ACHN (cell line): ENCODE results near the gene CENPO.
A peak's percentile ranks its signal among the peaks of the same experiment; 100 is the strongest.

Experiments used
- DNase-seq: peaks from one replicate; pipeline ENCODE4 v3.0.0-alpha.2; 2015
- in situ Hi-C: cut with HindIII; loops from 2 replicates; pipeline ENCODE4 v1.10.0; 2017; ENCODE audit warnings: low sequenced_read_pairs, low pct_ligation_motif_present, low pct_unique_long_range_greater_than_20kb

The CENPO gene

GRCh38 chr2:24792874-24793760 is at the start of gene CENPO, which contains the start of gene PTRHD1:
Gene CENPO (plus strand): TSS chr2:24793425. CDS start chr2:24793920, 495 bp downstream.
Gene PTRHD1 (minus strand): TSS chr2:24793391. CDS start chr2:24793377, 14 bp downstream.
- DNase-seq = peak; percentile 98
- in situ Hi-C loops = no loop called here

DNA sequence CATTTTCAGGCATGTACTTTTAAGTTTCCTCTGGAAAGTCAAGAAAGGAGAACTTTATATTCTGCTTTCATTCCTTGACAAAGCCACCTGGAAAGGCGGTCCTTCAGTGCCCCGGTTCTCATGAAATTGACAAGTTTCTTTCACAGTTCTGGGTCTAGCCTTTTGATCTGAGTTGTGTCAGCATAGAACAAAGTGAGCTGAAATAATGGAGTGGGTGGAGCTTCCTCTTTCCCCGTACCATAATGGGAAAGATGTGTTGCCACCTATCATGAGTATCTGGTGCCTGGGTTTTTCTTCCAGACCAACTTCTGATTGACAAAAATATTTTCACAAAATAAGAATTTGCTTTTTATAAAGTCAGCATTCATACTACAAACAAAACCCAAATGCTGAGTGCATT is 49.3 kb upstream of the CENPO start:
- in situ Hi-C loops = no loop called here
- DNase-seq = no peak

- in situ Hi-C loops = no loop called here
- DNase-seq = no peak
These were observed 48.9 kb upstream of the CENPO start for GRCh38 chr2:24744356-24744755.

DNA sequence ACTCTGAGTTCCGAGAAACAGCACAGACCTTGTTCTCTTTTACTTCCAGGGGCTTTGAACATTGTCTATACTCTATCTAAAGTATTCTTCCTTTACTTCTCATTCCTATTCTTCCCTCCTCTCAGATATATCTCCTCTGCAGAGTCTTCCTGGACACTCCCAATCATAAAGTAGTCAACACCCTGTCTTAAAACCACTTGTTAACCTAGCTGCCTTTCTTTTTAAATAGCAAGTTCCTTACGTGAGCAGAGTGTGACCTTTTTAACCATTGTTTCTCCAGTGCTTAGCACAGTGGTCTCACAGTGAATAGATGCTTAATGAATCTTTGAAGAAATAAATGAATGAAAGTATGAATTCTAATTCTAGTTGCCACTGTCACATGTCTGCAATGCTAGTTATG is 47.4 kb upstream of the CENPO start:
- DNase-seq = no peak
- in situ Hi-C loops = no loop called here

- in situ Hi-C loops = no loop called here
- no peak for DNase-seq
These were observed 45.9 kb upstream of the CENPO start for GRCh38 chr2:24747299-24747698.

GRCh38 chr2:24749069-24749691 is 44.0 kb upstream of the CENPO start:
- no peak for DNase-seq
- in situ Hi-C loops = no loop called here

GRCh38 chr2:24754985-24755705 is 38.1 kb upstream of the CENPO start:
- DNase-seq = no peak
- in situ Hi-C loops = no loop called here

DNA sequence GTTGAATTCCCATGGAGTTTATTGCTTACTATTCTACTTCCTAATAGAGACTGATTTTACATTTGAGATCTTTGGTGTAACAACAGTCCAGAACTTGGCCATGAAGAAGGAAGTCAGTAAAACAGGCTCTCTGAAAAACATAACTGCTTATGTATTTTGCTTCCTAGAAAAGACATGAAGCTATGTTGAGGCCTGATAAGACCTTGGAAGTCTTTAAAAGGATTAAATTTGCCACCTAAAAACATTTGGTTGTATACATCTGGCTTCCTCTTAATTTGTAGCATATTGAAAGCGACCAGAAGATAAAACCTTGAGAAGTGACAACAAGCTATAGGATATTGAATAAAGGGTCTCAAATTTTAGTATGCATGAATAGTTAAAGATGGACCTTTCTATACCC is 36.4 kb upstream of the CENPO start:
- no peak for DNase-seq
- in situ Hi-C loops = no loop called here

- in situ Hi-C loops = no loop called here
- DNase-seq = no peak
These were observed 31.4 kb upstream of the CENPO start for GRCh38 chr2:24761866-24762265.

DNA sequence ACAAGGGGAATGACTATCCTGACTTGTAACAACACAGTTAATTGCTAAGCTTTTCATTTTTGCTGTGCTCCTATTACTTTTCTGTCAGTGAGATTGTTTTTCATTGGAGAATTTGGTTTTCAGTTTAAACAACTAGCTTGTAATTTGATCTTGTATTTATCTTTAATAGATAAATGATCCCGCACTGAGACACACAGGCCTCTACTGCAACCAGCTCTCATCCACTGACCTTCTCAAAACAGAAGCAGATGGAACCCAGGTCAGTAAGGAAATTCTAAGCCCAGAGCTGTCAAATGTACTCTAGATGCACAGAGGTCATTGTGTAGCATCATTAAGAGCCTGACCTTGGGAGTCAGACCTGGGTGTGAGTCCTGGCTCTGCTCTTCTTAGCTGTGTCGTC is 30.7 kb upstream of the CENPO start:
- in situ Hi-C loops = no loop called here
- no peak for DNase-seq

- DNase-seq = no peak
- in situ Hi-C loops = no loop called here
These were observed 29.4 kb upstream of the CENPO start for GRCh38 chr2:24763843-24764242.

- no peak for DNase-seq
- in situ Hi-C loops = no loop called here
These were observed 26.6 kb upstream of the CENPO start for GRCh38 chr2:24766609-24767008.

DNA sequence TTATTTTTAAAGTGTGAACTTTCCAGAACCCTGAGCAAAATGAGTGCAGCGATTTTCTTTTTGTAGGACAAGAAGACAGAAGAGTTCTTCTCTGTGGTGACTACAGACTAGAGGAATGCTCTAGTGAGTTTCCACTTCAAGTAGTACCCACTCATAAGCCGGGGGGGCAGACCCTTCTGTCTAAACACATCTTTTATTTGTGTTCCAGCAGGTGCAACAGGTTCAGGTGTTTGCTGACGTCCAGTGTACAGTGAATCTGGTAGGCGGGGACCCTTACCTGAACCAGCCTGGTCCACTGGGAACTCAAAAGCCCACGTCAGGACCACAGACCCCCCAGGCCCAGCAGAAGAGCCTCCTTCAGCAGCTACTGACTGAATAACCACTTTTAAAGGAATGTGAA is 25.2 kb upstream of the CENPO start:
- no peak for DNase-seq
- in situ Hi-C loops = no loop called here

- DNase-seq = no peak
- in situ Hi-C loops = no loop called here
These were observed 24.6 kb upstream of the CENPO start for GRCh38 chr2:24768601-24769000.

DNA sequence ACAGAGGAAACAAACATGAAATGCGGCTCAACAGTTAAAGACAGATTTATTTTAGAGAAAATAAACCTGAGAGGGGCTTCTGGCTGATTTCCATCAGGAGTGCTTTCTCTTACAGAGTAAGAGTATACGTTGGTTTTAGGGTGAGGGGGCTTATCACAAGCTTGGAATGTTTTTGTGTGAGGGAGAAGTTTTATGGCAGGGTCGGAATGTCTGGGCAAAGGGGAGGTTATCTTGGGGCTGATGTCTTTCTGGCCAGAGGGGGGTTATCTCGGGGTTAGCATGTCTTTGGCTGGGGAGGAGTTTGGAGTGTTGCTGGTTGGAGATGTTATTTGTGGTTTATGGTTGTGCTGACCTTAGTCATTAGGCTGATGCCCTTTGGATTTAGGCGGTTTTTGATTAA is 22.2 kb upstream of the CENPO start:
- no peak for DNase-seq
- in situ Hi-C loops = no loop called here

GRCh38 chr2:24771764-24772586 is 21.2 kb upstream of the CENPO start:
- DNase-seq = no peak
- in situ Hi-C loops = no loop called here

DNA sequence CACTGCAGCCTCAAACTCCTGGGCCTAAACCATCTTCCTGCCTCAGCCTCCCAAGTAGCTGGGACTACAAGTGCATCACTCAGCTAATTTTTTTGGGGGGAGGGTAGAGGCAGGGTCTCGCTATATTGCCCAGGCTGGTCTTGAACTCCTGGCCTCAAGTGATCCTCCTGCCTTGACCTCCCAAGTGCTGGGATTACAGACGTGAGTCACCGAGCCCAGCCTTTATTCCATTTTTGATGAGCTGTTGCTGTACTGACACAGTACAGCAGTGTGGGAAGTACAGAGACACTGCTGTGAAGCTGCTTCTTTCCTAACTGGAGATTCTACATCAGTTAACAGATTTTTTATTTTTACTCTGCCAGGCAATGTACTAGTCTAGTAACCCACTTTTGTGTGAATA is 18.9 kb upstream of the CENPO start:
- no peak for DNase-seq
- in situ Hi-C loops = no loop called here

GRCh38 chr2:24779116-24779515 is 14.1 kb upstream of the CENPO start:
- DNase-seq = no peak
- in situ Hi-C loops = no loop called here

DNA sequence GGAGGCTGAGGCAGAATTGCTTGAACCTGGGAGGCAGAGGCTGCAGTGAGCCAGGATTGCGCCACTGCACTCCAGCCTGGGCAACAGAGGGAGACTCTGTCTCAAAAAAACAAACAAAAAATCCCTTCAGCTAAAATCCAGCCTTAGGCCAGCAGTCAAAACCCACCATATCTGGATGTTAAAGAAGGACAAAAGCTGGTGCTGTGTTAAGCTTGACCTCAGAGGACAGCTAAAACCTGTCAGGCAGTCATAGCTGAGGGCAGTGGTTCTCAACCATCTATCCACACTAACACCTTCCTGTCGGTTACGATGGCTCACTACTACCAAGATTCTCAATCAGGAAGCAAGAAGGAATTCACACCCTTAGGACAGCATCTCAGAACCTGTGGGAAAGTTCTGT is 9.6 kb upstream of the CENPO start:
- in situ Hi-C loops = no loop called here
- DNase-seq = no peak
